Natural killer cell (primary cell): ENCODE measurements around the gene VPS11. TPM values are rescaled to one million over a fixed set of nuclear protein-coding genes. Genes with fewer than 3 reads are reported as not detected.

ENCODE experiments used
- ATAC-seq, 3 donors: fragments of 150-1000 bp in 2 of 3; fragments of 200-7000 bp in 1 of 3; cut with Tn5 transposase; 1 replicate in 1 of 3; 2 replicates in 2 of 3; pipeline ENCODE4 v1.10.0; 2021; ENCODE audit warnings: mild to moderate bottlenecking in 2 of 3, moderate library complexity in 2 of 3
- DNase-seq, 2 donors: peaks; one replicate each; pipeline versions ENCODE4 v3.0.0 to v3.0.0-alpha.2; 2013 to 2021; ENCODE audit warnings: mixed read lengths in 1 of 2
- H3K27ac ChIP-seq: one replicate; pipeline ENCODE4 v1.5.1; 2013; ENCODE audit warnings: mild to moderate bottlenecking, low read length
- H3K27me3 ChIP-seq: one replicate; pipeline ENCODE4 v1.6.1; 2013; ENCODE audit warnings: low read length; ENCODE audit not compliant: control insufficient read depth, insufficient read depth
- H3K36me3 ChIP-seq: one replicate; pipeline ENCODE4 v1.6.1; 2013; ENCODE audit warnings: low read length; ENCODE audit not compliant: control insufficient read depth, insufficient read depth
- H3K4me1 ChIP-seq: one replicate; pipeline ENCODE4 v1.6.1; 2013; ENCODE audit warnings: low read length; ENCODE audit not compliant: control insufficient read depth, insufficient read depth
- H3K4me3 ChIP-seq: one replicate; pipeline ENCODE4 v1.5.1; 2013; ENCODE audit warnings: low read length
- H3K9me3 ChIP-seq: one replicate; pipeline ENCODE4 v1.6.1; 2013; ENCODE audit warnings: low read length; ENCODE audit not compliant: control insufficient read depth, insufficient read depth
- H3K27ac Mint-ChIP-seq, 2 donors: one replicate each; pipeline ENCODE4 v1.8.0; 2022; ENCODE audit warnings: mild to moderate bottlenecking in 2 of 2, mixed read lengths in 2 of 2, moderate library complexity in 1 of 2
- H3K27me3 Mint-ChIP-seq, 2 donors: one replicate each; pipeline ENCODE4 v1.8.0; 2022; ENCODE audit warnings: low read depth in 2 of 2, mixed read lengths in 2 of 2
- H3K36me3 Mint-ChIP-seq: one replicate; pipeline ENCODE4 v1.8.0; 2022; ENCODE audit warnings: mixed read lengths
- H3K4me1 Mint-ChIP-seq, 2 donors: one replicate each; pipeline ENCODE4 v1.8.0; 2022; ENCODE audit warnings: mixed read lengths in 2 of 2
- H3K4me3 Mint-ChIP-seq: one replicate; pipeline ENCODE4 v1.8.0; 2022; ENCODE audit warnings: mild to moderate bottlenecking, moderate library complexity, mixed read lengths
- H3K9me3 Mint-ChIP-seq, 2 donors: one replicate each; pipeline ENCODE4 v1.8.0; 2022; ENCODE audit warnings: mixed read lengths in 2 of 2
- WGBS: methylation state at CpG from one replicate; pipeline ENCODE4 v1.1.7; 2013; ENCODE audit warnings: missing lambda C conversion rate; ENCODE audit not compliant: insufficient coverage; 5-methylcytosine and 5-hydroxymethylcytosine counted together
- intact Hi-C: fragments of 100-400 bp; cut with micrococcal nuclease; formaldehyde crosslinking; loops from one replicate; pipeline ENCODE4 v1.14.2; 2022
- total RNA-seq, 4 donors: library from RNA; stranded (reverse); fragments of 120-200 nt in 1 of 4; gene quantifications; one replicate each; pipeline versions ENCODE4 v1.2.3 to v1.2.4, GENCODE V29; 2013 to 2022
- TF ChIP-seq, protein P1 (sequence below): fragments of 200-600 bp; IDR thresholded peaks from one replicate; pipeline ENCODE4 v1.8.0; 2022; ENCODE audit warnings: antibody characterized with exemption

Gene VPS11
- total RNA-seq, 3 donors from 2014 or later (not counting 1 experiment from before 2014, with no cell fraction given), result 91.4 to 101 (median 91.7) TPM

DNA sequence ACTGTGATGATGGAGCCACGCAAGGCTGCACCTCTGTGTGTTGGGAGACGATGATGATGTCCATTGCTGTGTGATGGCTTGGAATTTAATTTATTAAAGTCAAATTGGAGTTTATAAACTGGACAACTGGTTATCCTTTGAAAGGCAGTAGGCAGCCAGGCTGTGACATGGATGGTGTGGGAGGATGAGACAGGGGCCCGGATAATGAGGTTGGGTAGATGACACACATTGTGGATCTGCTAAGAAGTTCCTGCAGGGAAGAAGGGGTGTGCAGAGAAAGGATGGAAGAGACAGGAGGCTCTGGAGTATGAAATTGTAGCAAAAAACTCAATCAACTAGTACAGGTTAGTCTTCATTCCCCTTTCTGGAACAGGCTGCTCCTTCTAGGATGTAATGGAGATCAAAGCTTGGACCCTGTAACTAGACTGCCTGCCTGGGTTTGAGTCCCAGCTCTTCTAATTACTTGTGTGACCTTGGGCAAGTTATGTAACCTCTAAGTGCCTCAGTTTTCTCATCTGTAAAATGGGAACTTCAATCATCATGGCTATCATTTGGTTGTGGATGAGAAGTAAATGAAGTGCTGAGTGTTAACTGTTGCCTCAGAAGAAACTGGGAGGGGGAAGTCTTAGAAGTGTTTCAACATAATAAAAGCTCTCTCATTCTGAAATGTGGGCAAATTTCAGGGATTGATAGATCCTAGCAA is 49.5 kb downstream of the VPS11 start:
- intact Hi-C loops, result no loop called here
- DNase-seq (no peak), ATAC-seq (no peak)
- H3K27me3 ChIP-seq, result no peaks in the 10 kb centered on the region
- H3K4me1 Mint-ChIP-seq, result peaks cover 20 to 27% of the 10 kb centered on the region in 2 donors
- H3K4me3 Mint-ChIP-seq, result no peak overlapping the region
- TF ChIP-seq, protein P1, sequence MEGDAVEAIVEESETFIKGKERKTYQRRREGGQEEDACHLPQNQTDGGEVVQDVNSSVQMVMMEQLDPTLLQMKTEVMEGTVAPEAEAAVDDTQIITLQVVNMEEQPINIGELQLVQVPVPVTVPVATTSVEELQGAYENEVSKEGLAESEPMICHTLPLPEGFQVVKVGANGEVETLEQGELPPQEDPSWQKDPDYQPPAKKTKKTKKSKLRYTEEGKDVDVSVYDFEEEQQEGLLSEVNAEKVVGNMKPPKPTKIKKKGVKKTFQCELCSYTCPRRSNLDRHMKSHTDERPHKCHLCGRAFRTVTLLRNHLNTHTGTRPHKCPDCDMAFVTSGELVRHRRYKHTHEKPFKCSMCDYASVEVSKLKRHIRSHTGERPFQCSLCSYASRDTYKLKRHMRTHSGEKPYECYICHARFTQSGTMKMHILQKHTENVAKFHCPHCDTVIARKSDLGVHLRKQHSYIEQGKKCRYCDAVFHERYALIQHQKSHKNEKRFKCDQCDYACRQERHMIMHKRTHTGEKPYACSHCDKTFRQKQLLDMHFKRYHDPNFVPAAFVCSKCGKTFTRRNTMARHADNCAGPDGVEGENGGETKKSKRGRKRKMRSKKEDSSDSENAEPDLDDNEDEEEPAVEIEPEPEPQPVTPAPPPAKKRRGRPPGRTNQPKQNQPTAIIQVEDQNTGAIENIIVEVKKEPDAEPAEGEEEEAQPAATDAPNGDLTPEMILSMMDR, result no peak
- H3K4me1 ChIP-seq, result peaks cover 19% of the 10 kb centered on the region
- H3K36me3 Mint-ChIP-seq, result peaks cover 6% of the 10 kb centered on the region
- H3K27ac Mint-ChIP-seq, result no peak overlapping the region
- WGBS, result 95% methylated on average over 3 of the region's 3 CpGs
- no peaks in the 10 kb centered on the region for H3K9me3 Mint-ChIP-seq
- peaks cover 36% of the 10 kb centered on the region for H3K36me3 ChIP-seq
- H3K4me3 ChIP-seq, result no peak overlapping the region
- H3K27ac ChIP-seq, result no peak overlapping the region
- no peaks in the 10 kb centered on the region for H3K9me3 ChIP-seq
- H3K27me3 Mint-ChIP-seq, result no peaks in the 10 kb centered on the region

DNA sequence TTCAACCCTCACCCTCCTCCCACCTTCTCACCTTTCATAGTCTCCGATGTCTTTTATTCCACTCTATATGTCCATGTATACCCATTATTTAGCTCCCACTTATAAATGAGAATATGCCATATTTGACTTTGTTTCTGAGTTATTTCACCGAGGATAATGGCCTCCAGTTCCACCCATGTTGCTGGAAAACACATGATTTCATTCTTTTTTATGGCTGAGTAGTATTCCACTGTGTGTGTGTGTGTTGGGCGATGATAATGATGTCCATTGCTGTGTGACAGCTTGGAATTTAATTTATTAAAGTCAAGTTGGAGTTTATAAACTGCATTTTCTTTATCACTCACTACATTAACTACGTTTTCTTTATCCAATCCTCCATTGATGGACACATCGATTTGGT is 50.6 kb downstream of the VPS11 start:
- 99% methylated on average over 3 of the region's 5 CpGs for WGBS
- H3K4me3 ChIP-seq, result no peak overlapping the region
- H3K4me1 Mint-ChIP-seq, result peaks cover 31 to 37% of the 10 kb centered on the region in 2 donors

DNA sequence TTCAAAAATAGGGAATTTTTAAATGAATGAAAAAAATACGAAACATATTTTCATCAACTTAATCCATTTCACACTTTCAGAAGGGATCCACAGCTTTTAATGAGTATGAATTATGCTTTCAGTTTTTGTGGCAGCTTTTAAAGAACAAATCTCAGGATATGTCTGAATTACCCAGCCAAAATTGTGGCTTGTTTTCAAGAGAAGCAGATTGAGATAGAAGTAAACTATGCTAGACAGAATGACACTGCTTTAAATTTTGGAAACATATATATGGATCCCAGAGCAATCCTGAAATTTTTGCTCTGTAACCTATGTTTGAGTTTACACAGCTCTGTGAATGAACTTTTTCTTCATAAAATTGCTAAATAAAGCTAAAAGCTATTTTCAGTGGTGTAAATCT is 51.3 kb downstream of the VPS11 start:
- Mint-ChIP-seq H3K27ac (no peak overlapping the region), H3K4me3 (no peak overlapping the region), H3K9me3 (no peaks in the 10 kb centered on the region), H3K36me3 (peaks cover 6% of the 10 kb centered on the region), H3K27me3 (no peaks in the 10 kb centered on the region), H3K4me1 (peaks cover 32 to 39% of the 10 kb centered on the region in 2 donors)
- H3K9me3 ChIP-seq, result no peaks in the 10 kb centered on the region
- intact Hi-C loops, result no loop called here
- ATAC-seq (no peak), DNase-seq (no peak)
- TF ChIP-seq, protein P1, result no peak
- peaks cover 26% of the 10 kb centered on the region for H3K4me1 ChIP-seq
- H3K27me3 ChIP-seq, result no peaks in the 10 kb centered on the region
- no CpG with 5 or more reads among the region's 1 CpG for WGBS
- H3K27ac ChIP-seq, result no peak overlapping the region
- no peak overlapping the region for H3K4me3 ChIP-seq
- H3K36me3 ChIP-seq, result peaks cover 21% of the 10 kb centered on the region

More for the DNA sequence above, 50.6 kb downstream of the VPS11 start:
- Mint-ChIP-seq H3K27me3 (no peaks in the 10 kb centered on the region), H3K4me3 (no peak overlapping the region), H3K27ac (no peak overlapping the region), H3K36me3 (peaks cover 6% of the 10 kb centered on the region), H3K9me3 (no peaks in the 10 kb centered on the region)
- Histone ChIP-seq H3K4me1 (peaks cover 26% of the 10 kb centered on the region), H3K27me3 (no peaks in the 10 kb centered on the region), H3K9me3 (no peaks in the 10 kb centered on the region), H3K27ac (no peak overlapping the region), H3K36me3 (peaks cover 26% of the 10 kb centered on the region)
- intact Hi-C loops, result no loop called here
- TF ChIP-seq, protein P1, result no peak
- DNase-seq (no peak), ATAC-seq (no peak)
